AG04450 (cell line): ENCODE data around the gene SLC12A4. TPM values are rescaled to one million over a fixed set of nuclear protein-coding genes. Genes with fewer than 3 reads are reported as not detected.

Experiments
- CTCF ChIA-PET: fragments of 300-600, 350-600 bp; formaldehyde crosslinking; extraction: SDS; loops from one replicate; lab custom pipeline; 2022; ENCODE audit warnings: antibody characterized with exemption, inconsistent platforms; lab: Charles Lee
- POLR2A ChIA-PET: fragments of 350-600 bp; formaldehyde crosslinking; extraction: SDS; loops from one replicate; lab custom pipeline; 2021; ENCODE audit warnings: antibody characterized with exemption, inconsistent platforms; lab: Yijun Ruan, JAX
- DNase-seq: peaks from one replicate; pipeline ENCODE4 v3.0.0-alpha.2; 2011; ENCODE audit warnings: low read depth, low spot score
- H3K27ac ChIP-seq: one replicate; pipeline ENCODE4 v1.5.1; 2012; ENCODE audit warnings: low read depth, low read length, control low read depth
- H3K27me3 ChIP-seq: one replicate; pipeline ENCODE4 v1.6.0; 2012; ENCODE audit warnings: low read length; ENCODE audit not compliant: control insufficient read depth, insufficient read depth
- H3K4me3 ChIP-seq: 2 replicates; pipeline ENCODE4 v1.5.1; 2011; ENCODE audit warnings: mild to moderate bottlenecking, low read depth, low read length, control low read depth
- H3K9me3 ChIP-seq: 2 replicates; pipeline ENCODE4 v1.5.1; 2012; ENCODE audit warnings: low read length; ENCODE audit not compliant: control insufficient read depth, insufficient read depth
- polyA plus RNA-seq: library from polyadenylated mRNA; depleted of rRNA; stranded (reverse); fragments of >200 nt; gene quantifications from 2 replicates; pipeline ENCODE4 v1.2.3, GENCODE V29; 2011
- TF ChIP-seq, protein P1 (sequence below): IDR thresholded peaks from 2 replicates; pipeline ENCODE4 v1.5.1; 2011; ENCODE audit warnings: low read depth, low read length, control low read depth, inconsistent platforms

SLC12A4 gene
- polyA plus RNA-seq, 1 experiment = 48.1 TPM

DNA sequence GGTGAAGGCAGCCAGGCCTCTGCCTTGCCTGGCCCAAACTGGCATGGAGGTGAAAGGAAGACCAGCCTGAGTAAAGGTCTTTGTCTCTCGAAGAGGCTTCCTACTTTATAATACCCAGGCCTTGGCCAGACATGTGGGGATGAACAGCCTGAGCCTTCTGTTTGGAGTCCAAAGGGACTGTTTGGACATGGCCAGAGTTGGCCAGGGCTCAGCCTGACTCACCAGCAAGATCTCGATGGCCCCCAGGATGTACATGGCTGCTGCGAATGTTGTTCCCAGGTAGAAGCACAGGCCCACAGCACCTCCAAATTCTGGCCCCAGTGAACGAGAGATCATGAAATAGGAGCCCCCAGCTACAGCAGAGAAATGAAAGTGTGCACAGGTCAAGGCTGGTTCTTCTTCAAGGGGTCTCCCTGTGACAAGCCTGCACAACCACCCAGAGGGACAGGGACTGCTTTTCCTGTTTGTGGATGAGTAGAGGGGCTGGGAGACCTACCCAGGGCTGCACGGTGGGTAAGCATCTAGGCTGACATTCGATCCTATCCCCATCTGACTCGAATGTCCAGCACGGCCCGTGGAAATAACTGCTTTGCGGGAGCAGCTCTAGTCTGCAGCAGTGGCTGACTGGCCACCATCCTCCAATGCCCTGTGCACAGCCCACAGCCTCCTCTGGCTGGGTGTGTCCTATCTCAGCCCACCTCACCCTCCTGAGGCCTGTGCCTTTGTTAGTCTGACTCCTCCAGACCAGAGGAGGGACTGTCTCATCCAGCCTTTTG is 13.8 kb downstream of the SLC12A4 start:
- Histone ChIP-seq H3K4me3 (no peak overlapping the region), H3K27ac (no peak overlapping the region), H3K27me3 (no peaks in the 10 kb centered on the region), H3K9me3 (no peaks in the 10 kb centered on the region; the same call in 1 of the 2 replicates)
- no peak for DNase-seq
- ChIA-PET CTCF (no interaction called here), POLR2A (no interaction called here)
- TF ChIP-seq, protein P1, sequence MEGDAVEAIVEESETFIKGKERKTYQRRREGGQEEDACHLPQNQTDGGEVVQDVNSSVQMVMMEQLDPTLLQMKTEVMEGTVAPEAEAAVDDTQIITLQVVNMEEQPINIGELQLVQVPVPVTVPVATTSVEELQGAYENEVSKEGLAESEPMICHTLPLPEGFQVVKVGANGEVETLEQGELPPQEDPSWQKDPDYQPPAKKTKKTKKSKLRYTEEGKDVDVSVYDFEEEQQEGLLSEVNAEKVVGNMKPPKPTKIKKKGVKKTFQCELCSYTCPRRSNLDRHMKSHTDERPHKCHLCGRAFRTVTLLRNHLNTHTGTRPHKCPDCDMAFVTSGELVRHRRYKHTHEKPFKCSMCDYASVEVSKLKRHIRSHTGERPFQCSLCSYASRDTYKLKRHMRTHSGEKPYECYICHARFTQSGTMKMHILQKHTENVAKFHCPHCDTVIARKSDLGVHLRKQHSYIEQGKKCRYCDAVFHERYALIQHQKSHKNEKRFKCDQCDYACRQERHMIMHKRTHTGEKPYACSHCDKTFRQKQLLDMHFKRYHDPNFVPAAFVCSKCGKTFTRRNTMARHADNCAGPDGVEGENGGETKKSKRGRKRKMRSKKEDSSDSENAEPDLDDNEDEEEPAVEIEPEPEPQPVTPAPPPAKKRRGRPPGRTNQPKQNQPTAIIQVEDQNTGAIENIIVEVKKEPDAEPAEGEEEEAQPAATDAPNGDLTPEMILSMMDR = no peak

DNA sequence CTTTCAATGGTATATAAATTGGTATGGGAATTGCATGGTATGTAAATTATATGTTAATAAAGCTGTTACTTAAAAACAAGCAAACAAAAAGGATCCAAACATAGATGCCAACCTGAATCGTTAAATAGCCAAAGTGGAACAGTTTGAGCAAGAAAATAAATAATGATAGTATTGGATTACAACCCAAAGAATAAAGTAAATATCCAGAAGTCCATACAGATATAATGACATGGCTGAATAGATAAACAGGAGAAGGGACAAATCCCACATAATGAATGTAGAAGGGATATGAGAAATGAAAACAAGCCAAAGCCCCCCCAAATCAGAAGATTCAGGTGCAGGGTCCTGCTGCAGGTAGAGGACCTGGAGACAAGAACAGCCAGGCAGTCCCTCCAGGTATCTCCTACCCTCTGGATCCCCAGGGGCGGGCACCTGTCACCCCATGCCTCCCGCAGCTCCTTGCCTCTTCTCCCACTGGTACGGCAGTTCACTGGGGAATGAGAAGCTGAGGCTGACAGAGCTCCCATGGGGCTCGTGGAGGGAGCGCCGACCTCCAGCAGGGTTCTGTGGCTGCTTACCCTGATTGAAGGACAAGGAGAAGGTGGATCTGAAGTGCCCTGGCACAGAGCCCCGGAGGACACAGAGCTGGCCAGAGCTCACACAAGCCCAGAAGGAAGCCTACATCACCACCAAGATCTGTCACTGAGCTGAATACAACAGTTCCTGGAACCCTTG is 14.6 kb downstream of the SLC12A4 start:
- ChIA-PET CTCF (no interaction called here), POLR2A (no interaction called here)
- H3K9me3 ChIP-seq = no peaks in the 10 kb centered on the region; the same call in 1 of the 2 replicates
- no peak overlapping the region for H3K27ac ChIP-seq
- TF ChIP-seq, protein P1 = no peak
- no peaks in the 10 kb centered on the region for H3K27me3 ChIP-seq
- H3K4me3 ChIP-seq = no peak overlapping the region
- DNase-seq = no peak

DNA sequence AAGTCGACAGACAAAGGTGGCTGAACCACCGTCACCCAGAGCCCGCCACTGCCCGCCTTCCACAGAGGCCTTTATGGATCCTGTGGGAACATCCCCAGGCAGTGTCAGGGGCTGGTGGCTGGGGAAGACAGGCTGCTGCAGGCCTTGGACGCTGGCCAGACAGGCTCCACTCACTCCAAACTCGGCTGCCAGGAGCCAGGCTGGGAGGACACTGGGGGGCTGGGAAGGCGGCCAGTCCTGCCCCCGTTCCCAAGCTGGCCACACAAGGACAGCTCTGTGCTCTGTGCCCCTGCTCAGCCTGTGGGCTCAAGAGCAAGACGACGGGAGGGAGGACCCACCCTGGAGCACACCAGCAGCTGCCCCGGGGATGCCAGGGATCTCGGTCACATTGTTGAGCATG is 17.0 kb downstream of the SLC12A4 start:
- no peak overlapping the region for H3K27ac ChIP-seq
- ChIA-PET POLR2A (interaction anchor here (0.6 kb wide), 1 partner anchor 1077 kb away, joined by 3 read pairs; no protein-coding TSS in a partner anchor), CTCF (no interaction called here)
- DNase-seq = no peak
- H3K27me3 ChIP-seq = no peaks in the 10 kb centered on the region
- no peaks in the 10 kb centered on the region; the same call in 1 of the 2 replicates for H3K9me3 ChIP-seq
- no peak overlapping the region for H3K4me3 ChIP-seq
- TF ChIP-seq, protein P1 = no peak

DNA sequence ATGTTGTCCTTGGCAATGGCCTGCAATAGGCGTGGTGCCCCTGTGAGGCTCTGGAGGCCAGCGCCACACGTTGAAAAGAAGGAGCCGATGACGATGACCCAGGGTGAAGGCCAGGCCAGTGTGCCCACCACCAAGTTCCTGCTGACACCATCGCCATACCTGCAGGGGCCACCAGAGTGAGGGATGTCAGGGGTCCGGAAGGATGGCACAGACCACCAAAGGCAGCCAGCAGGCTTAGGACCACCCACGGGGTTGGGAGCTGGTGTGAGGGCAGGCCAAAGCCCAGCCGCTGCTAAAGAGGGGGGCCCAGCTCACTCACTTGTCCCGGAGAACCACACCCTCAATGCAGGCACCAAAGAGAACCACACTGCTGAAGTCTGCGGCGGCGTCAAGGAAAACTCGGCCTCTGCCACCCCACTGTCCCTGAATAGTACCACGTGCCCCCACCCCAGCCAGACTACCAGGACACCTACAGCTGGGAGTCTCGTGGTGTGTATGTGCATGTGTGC is 18.0 kb downstream of the SLC12A4 start:
- ChIA-PET POLR2A (interaction anchor here (0.5 kb wide), 1 partner anchor 12 kb away, joined by 3 read pairs; no protein-coding TSS in a partner anchor), CTCF (no interaction called here)
- H3K4me3 ChIP-seq = no peak overlapping the region
- H3K27me3 ChIP-seq = no peaks in the 10 kb centered on the region
- H3K27ac ChIP-seq = no peak overlapping the region
- TF ChIP-seq, protein P1 = no peak
- DNase-seq = no peak
- H3K9me3 ChIP-seq = no peaks in the 10 kb centered on the region; the same call in 1 of the 2 replicates
